Measurements from ENCODE around the gene TMCC3.

The TMCC3 gene

GRCh38 chr12:94674051-94674451 is 23.7 kb upstream of the TMCC3 start:
- DNase-seq: no peak

GRCh38 chr12:94673496-94673895 is 23.1 kb upstream of the TMCC3 start:
- DNase-seq: no peak

GRCh38 chr12:94671917-94672316 is 21.6 kb upstream of the TMCC3 start:
- DNase-seq: no peak

GRCh38 chr12:94670898-94671297 is 20.5 kb upstream of the TMCC3 start:
- DNase-seq: no peak

- no peak for DNase-seq
These were observed 19.7 kb upstream of the TMCC3 start for GRCh38 chr12:94670075-94670474.

- no peak for DNase-seq
These were observed 16.7 kb upstream of the TMCC3 start for GRCh38 chr12:94667031-94667540.

- no peak for DNase-seq
These were observed 15.8 kb upstream of the TMCC3 start for GRCh38 chr12:94666158-94666557.

- peak in 2 of 56 donors; percentile 8 to 11 for DNase-seq
These were observed 13.3 kb upstream of the TMCC3 start for GRCh38 chr12:94663702-94664101.

- no peak for DNase-seq
These were observed 12.7 kb upstream of the TMCC3 start for GRCh38 chr12:94663071-94663470.

GRCh38 chr12:94660436-94660835 is 10.1 kb upstream of the TMCC3 start:
- DNase-seq: no peak

GRCh38 chr12:94659346-94659930 is 9.1 kb upstream of the TMCC3 start:
- no peak for DNase-seq

GRCh38 chr12:94658931-94659330 is 8.6 kb upstream of the TMCC3 start:
- DNase-seq: no peak

GRCh38 chr12:94656556-94656955 is 6.2 kb upstream of the TMCC3 start:
- no peak for DNase-seq

GRCh38 chr12:94649349-94650142 is 811 bp downstream of the TMCC3 start:
- DNase-seq: peak in 41 of 56 donors; percentile 13 to 79 (median 45)

- no peak for DNase-seq
These were observed 1.8 kb downstream of the TMCC3 start for GRCh38 chr12:94648578-94648977.

GRCh38 chr12:94644141-94644979 is 6.0 kb downstream of the TMCC3 start:
- DNase-seq: peak in 9 of 56 donors; percentile 5 to 48 (median 10)

GRCh38 chr12:94643606-94644005 is 6.8 kb downstream of the TMCC3 start:
- no peak for DNase-seq

GRCh38 chr12:94641283-94641682 is 9.1 kb downstream of the TMCC3 start:
- DNase-seq: no peak

GRCh38 chr12:94640134-94640928 is 10.0 kb downstream of the TMCC3 start:
- DNase-seq: no peak

- no peak for DNase-seq
These were observed 11.8 kb downstream of the TMCC3 start for GRCh38 chr12:94638521-94638920.
